Aorta (tissue), 5 donors: Measurements from ENCODE around the gene UQCRC1. TPM values are rescaled to one million over a fixed set of nuclear protein-coding genes. Genes with fewer than 3 reads are reported as not detected.
"Not testable (repeated sequence)": the region's sequence is repeated elsewhere in the genome, so short reads cannot be mapped to it uniquely, and the experiment has no call there.

Experiments
- ATAC-seq: fragments of 200-7000 bp; cut with Tn5 transposase; one replicate; pipeline ENCODE4 v1.9.1; 2022; ENCODE audit warnings: moderate library complexity; ENCODE audit not compliant: low FRiP score
- DNase-seq, 2 donors: peaks; one replicate each; pipeline ENCODE4 v3.0.0-alpha.2; 2020
- H3K27ac ChIP-seq, 2 donors: one replicate each; pipeline ENCODE4 v1.5.1; 2013; ENCODE audit warnings: low read length in 2 of 2, mild to moderate bottlenecking in 2 of 2, moderate library complexity in 2 of 2, control low read depth in 1 of 2, inconsistent platforms in 1 of 2, low read depth in 1 of 2
- H3K27me3 ChIP-seq, 2 donors: one replicate each; pipeline ENCODE4 v1.6.1; 2013; ENCODE audit warnings: control low read depth in 1 of 2, low read length in 1 of 2, mild to moderate bottlenecking in 1 of 2, moderate library complexity in 1 of 2; ENCODE audit not compliant: insufficient read depth in 2 of 2, control insufficient read depth in 1 of 2
- H3K36me3 ChIP-seq, 2 donors: one replicate each; pipeline ENCODE4 v1.6.1; 2013; ENCODE audit warnings: control low read depth in 1 of 2, low read length in 1 of 2, mild to moderate bottlenecking in 1 of 2; ENCODE audit not compliant: insufficient read depth in 2 of 2, control insufficient read depth in 1 of 2
- H3K4me1 ChIP-seq, 2 donors: one replicate each; pipeline ENCODE4 v1.6.1; 2013; ENCODE audit warnings: low read length in 2 of 2, control low read depth in 1 of 2, mild to moderate bottlenecking in 1 of 2, moderate library complexity in 1 of 2; ENCODE audit not compliant: insufficient read depth in 2 of 2, control insufficient read depth in 1 of 2
- H3K4me3 ChIP-seq, 2 donors: one replicate each; pipeline ENCODE4 v1.5.1; 2013; ENCODE audit warnings: low read length in 2 of 2, control low read depth in 1 of 2, mild to moderate bottlenecking in 1 of 2
- H3K9me3 ChIP-seq: one replicate; pipeline ENCODE4 v1.6.1; 2013; ENCODE audit warnings: mild to moderate bottlenecking, low read length; ENCODE audit not compliant: control insufficient read depth
- WGBS, 2 donors: extraction: QIAGEN DNeasy Blood & Tissue Kit; methylation state at CpG; one replicate each; pipeline ENCODE4 v1.1.7; 2013; 5-methylcytosine and 5-hydroxymethylcytosine counted together
- intact Hi-C, 2 donors: fragments of 100-400 bp; cut with DNase I; formaldehyde crosslinking; loops; one replicate each; pipeline versions ENCODE4 v1.14.2 to v1.15.0; 2022
- microRNA-seq, 2 donors: library from miRNA; unstranded; fragments of <30 nt; microRNA quantifications; one replicate each; pipeline ENCODE4 v1.2.0, GENCODE V29; 2020
- polyA plus RNA-seq, 2 donors: library from polyadenylated mRNA; stranded (reverse); fragments of 200-250 nt; gene quantifications; one replicate each; pipeline ENCODE4 v1.2.3, GENCODE V29; 2013
- total RNA-seq, 2 donors: library from RNA; stranded (reverse); fragmentation: NEBNext Ultra II Directional; extraction: Animal tissue kit (Norgen Biotek cat#: 25700); gene quantifications; one replicate each; pipeline ENCODE4 v1.2.1, GENCODE V29; 2021
- donor health status: healthy with polysubstance abuse.
- donor health status: Bipolar disorder and iron deficiency.
- donor health status: DM: no; HTN: no; CAD: no.
- donor health status: DM: no; HTN: no; CAD: no.
- donor health status: DM: yes; HTN: yes; CAD: no.

Gene UQCRC1
- total and polyA plus RNA-seq, 4 donors = 95.6 to 203 (median 146) TPM

GRCh38 chr3:48553886-48554845 is 55.3 kb downstream of the UQCRC1 start:
- DNase-seq (no peak), ATAC-seq (no peak)
- Histone ChIP-seq H3K4me1 (no peaks in the 10 kb centered on the region), H3K27me3 (no peaks in the 10 kb centered on the region), H3K9me3 (no peaks in the 10 kb centered on the region), H3K36me3 (no peaks in the 10 kb centered on the region), H3K27ac (no peak overlapping the region), H3K4me3 (no peak overlapping the region)
- 85 to 86% methylated on average over 14 of the region's 14 CpGs for WGBS, 2 donors
- intact Hi-C loops = no loop called here

GRCh38 chr3:48553361-48553760 is 56.1 kb downstream of the UQCRC1 start:
- H3K27ac ChIP-seq = no peak overlapping the region
- WGBS, 2 donors = 93% methylated on average over 5 of the region's 5 CpGs

GRCh38 chr3:48552111-48552951 is 57.1 kb downstream of the UQCRC1 start:
- no peaks in the 10 kb centered on the region for H3K36me3 ChIP-seq
- no peaks in the 10 kb centered on the region for H3K4me1 ChIP-seq
- H3K27ac ChIP-seq = no peak overlapping the region
- no peak for DNase-seq
- intact Hi-C loops = no loop called here
- no peak overlapping the region for H3K4me3 ChIP-seq
- no peaks in the 10 kb centered on the region for H3K27me3 ChIP-seq
- WGBS, 2 donors = 87 to 93% methylated on average over 14 of the region's 14 CpGs
- H3K9me3 ChIP-seq = no peaks in the 10 kb centered on the region
- ATAC-seq = no peak

More at GRCh38 chr3:48553361-48553760, 56.1 kb downstream of the UQCRC1 start:
- H3K4me3 ChIP-seq = no peak overlapping the region
- no peaks in the 10 kb centered on the region for H3K36me3 ChIP-seq
- H3K4me1 ChIP-seq = no peaks in the 10 kb centered on the region
- H3K9me3 ChIP-seq = no peaks in the 10 kb centered on the region
- DNase-seq = no peak
- no peak for ATAC-seq
- H3K27me3 ChIP-seq = no peaks in the 10 kb centered on the region
- intact Hi-C loops = no loop called here

GRCh38 chr3:48551651-48552050 is 57.8 kb downstream of the UQCRC1 start:
- H3K4me1 ChIP-seq, DNase-seq, intact Hi-C loops, H3K9me3 ChIP-seq, H3K4me3 ChIP-seq, ATAC-seq, H3K27ac ChIP-seq, H3K27me3 ChIP-seq, H3K36me3 ChIP-seq: not testable (repeated sequence)
- 93 to 94% methylated on average over 7 of the region's 7 CpGs for WGBS, 2 donors

Small RNA genes lying within 50 kb of the gene (microRNA-seq; reads per million reads assigned to microRNA genes)
- gene MIR4793 (0 reads per million in 2 donors), gene MIR6823 (0 reads per million in 2 donors), gene MIR711 (0 reads per million in 2 donors)

Other genes with a start within 250 kb of the UQCRC1 start
- gene FBXW12, start 237.4 kb downstream of the UQCRC1 start, total RNA-seq = not detected
- gene FBXW12, start 237.4 kb downstream of the UQCRC1 start, polyA plus RNA-seq = not detected
- gene PLXNB1, start 179.6 kb downstream of the UQCRC1 start, total RNA-seq = 100 to 1,000 TPM in 1 of 2 donors, 10 to 100 TPM in 1; 69.9 to 115 TPM
- gene PLXNB1, start 179.6 kb downstream of the UQCRC1 start, polyA plus RNA-seq = 100 to 1,000 TPM in 1 of 2 donors, 10 to 100 TPM in 1; 26.3 to 235 TPM
- gene CCDC51, start 169.5 kb downstream of the UQCRC1 start, total RNA-seq = 1 to 10 TPM; 6.4 to 6.7 TPM
- 10 to 100 TPM in 1 of 2 donors, 1 to 10 TPM in 1; 9.5 to 12.7 TPM for gene CCDC51, start 169.5 kb downstream of the UQCRC1 start, polyA plus RNA-seq
- 100 to 1,000 TPM; 114 to 128 TPM for gene TMA7, start 169.4 kb downstream of the UQCRC1 start, total RNA-seq
- gene TMA7, start 169.4 kb downstream of the UQCRC1 start, polyA plus RNA-seq = 100 to 1,000 TPM; 302 to 686 TPM
- 1 to 10 TPM; 5.0 to 6.3 TPM for gene ATRIP, start 162.9 kb downstream of the UQCRC1 start, total RNA-seq
- 1 to 10 TPM; 4.0 to 7.5 TPM for gene ATRIP, start 162.9 kb downstream of the UQCRC1 start, polyA plus RNA-seq
- 100 to 1,000 TPM; 170 to 183 TPM for gene SHISA5, start 105.5 kb downstream of the UQCRC1 start, total RNA-seq
- 100 to 1,000 TPM in 1 of 2 donors, 10 to 100 TPM in 1; 64.2 to 113 TPM for gene SHISA5, start 105.5 kb downstream of the UQCRC1 start, polyA plus RNA-seq
- 10 to 100 TPM in 1 of 2 donors, 1 to 10 TPM in 1; 7.2 to 14.6 TPM for gene PFKFB4, start 52.8 kb downstream of the UQCRC1 start, total RNA-seq
- 1 to 10 TPM; 2.8 to 5.6 TPM for gene PFKFB4, start 52.8 kb downstream of the UQCRC1 start, polyA plus RNA-seq
- under 1 TPM in 1 of 2 donors, not detected in 1; 0.24 TPM for gene UCN2, start 45.9 kb downstream of the UQCRC1 start, total RNA-seq
- gene UCN2, start 45.9 kb downstream of the UQCRC1 start, polyA plus RNA-seq = 1 to 10 TPM in 1 of 2 donors, not detected in 1; 6.8 TPM
- 1 to 10 TPM; 5.4 to 6.7 TPM for gene COL7A1, start 14.3 kb downstream of the UQCRC1 start, total RNA-seq
- gene COL7A1, start 14.3 kb downstream of the UQCRC1 start, polyA plus RNA-seq = 100 to 1,000 TPM in 1 of 2 donors, 1 to 10 TPM in 1; 3.9 to 217 TPM
- gene TMEM89, start 12.1 kb upstream of the UQCRC1 start, total RNA-seq = not detected
- gene TMEM89, start 12.1 kb upstream of the UQCRC1 start, polyA plus RNA-seq = 1 to 10 TPM in 1 of 2 donors, not detected in 1; 5.7 TPM
- 10 to 100 TPM; 30.7 to 33.6 TPM for gene SLC26A6, start 25.8 kb upstream of the UQCRC1 start, total RNA-seq
- 100 to 1,000 TPM in 1 of 2 donors, 10 to 100 TPM in 1; 10.5 to 154 TPM for gene SLC26A6, start 25.8 kb upstream of the UQCRC1 start, polyA plus RNA-seq
- gene CELSR3, start 53.2 kb upstream of the UQCRC1 start, total RNA-seq = 1 to 10 TPM in 1 of 2 donors, under 1 TPM in 1; 0.91 to 1.3 TPM
- gene CELSR3, start 53.2 kb upstream of the UQCRC1 start, polyA plus RNA-seq = 1 to 10 TPM in 1 of 2 donors, under 1 TPM in 1; 0.25 to 1.3 TPM
- gene NCKIPSD, start 76.3 kb upstream of the UQCRC1 start, total RNA-seq = 10 to 100 TPM; 26.4 to 31.9 TPM
- 10 to 100 TPM; 11.8 to 28.7 TPM for gene NCKIPSD, start 76.3 kb upstream of the UQCRC1 start, polyA plus RNA-seq
- 10 to 100 TPM; 43.9 to 58.2 TPM for gene IP6K2, start 107.6 kb upstream of the UQCRC1 start, total RNA-seq
- gene IP6K2, start 107.6 kb upstream of the UQCRC1 start, polyA plus RNA-seq = 100 to 1,000 TPM in 1 of 2 donors, 10 to 100 TPM in 1; 46.6 to 105 TPM
- 10 to 100 TPM; 52.8 to 59.6 TPM for gene PRKAR2A, start 238.2 kb upstream of the UQCRC1 start, total RNA-seq
- 10 to 100 TPM in 1 of 2 donors, 1 to 10 TPM in 1; 9.1 to 10.7 TPM for gene PRKAR2A, start 238.2 kb upstream of the UQCRC1 start, polyA plus RNA-seq